IMR-90 (cell line): ENCODE data around the gene PAFAH1B1. TPM values are rescaled to one million over a fixed set of nuclear protein-coding genes. Genes with fewer than 3 reads are reported as not detected.
"Not testable (repeated sequence)": the region's sequence is repeated elsewhere in the genome, so short reads cannot be mapped to it uniquely, and the experiment has no call there.

Source experiments
- ATAC-seq: fragments of 200-7000 bp; cut with Tn5 transposase; 2 replicates; pipeline ENCODE4 v1.9.1; 2020; ENCODE audit warnings: low read depth, mild to moderate bottlenecking, moderate library complexity
- BruUV-seq: library from RNA; stranded (reverse); fragments of 400-500 nt; replicated peaks from 2 replicates; lab custom pipeline; 2021; lab: Mats Ljungman, UMichigan
- CTCF ChIA-PET: fragments of 300-600 bp; formaldehyde crosslinking; extraction: SDS; loops from one replicate; lab custom pipeline; 2021; ENCODE audit warnings: antibody characterized with exemption; lab: Yijun Ruan, JAX
- POLR2A ChIA-PET: fragments of 300-600 bp; sonication (Branson Sonifier 250); formaldehyde crosslinking; loops from one replicate; lab custom pipeline; 2022; ENCODE audit warnings: antibody characterized with exemption; ENCODE audit not compliant: unreplicated experiment; lab: Charles Lee
- DNase-seq: peaks from one replicate; pipeline ENCODE4 v3.0.0; 2013
- H2AFZ ChIP-seq: replicated peaks from 2 replicates; pipeline ENCODE3; 2013; ENCODE audit warnings: low read length, mild to moderate bottlenecking; ENCODE audit not compliant: poor library complexity
- H2AK5ac ChIP-seq: 2 replicates; pipeline ENCODE4 v1.6.1; 2013; ENCODE audit warnings: low read depth, low read length, inconsistent platforms
- H2AK9ac ChIP-seq: replicated peaks from 2 replicates; pipeline ENCODE3; 2013; ENCODE audit warnings: mild to moderate bottlenecking, low read depth, low read length, moderate library complexity; ENCODE audit not compliant: poor library complexity
- H2BK120ac ChIP-seq: 2 replicates; pipeline ENCODE4 v1.6.1; 2013; ENCODE audit warnings: low read depth, low read length, inconsistent platforms
- H2BK15ac ChIP-seq: 3 replicates; pipeline ENCODE4 v1.6.1; 2013; ENCODE audit warnings: low read depth, low read length, inconsistent platforms
- H2BK20ac ChIP-seq: 2 replicates; pipeline ENCODE4 v1.6.1; 2013; ENCODE audit warnings: low read depth, mild to moderate bottlenecking, inconsistent platforms, low read length, moderate library complexity
- H2BK5ac ChIP-seq: 2 replicates; pipeline ENCODE4 v1.6.1; 2013; ENCODE audit warnings: mild to moderate bottlenecking, low read depth, low read length, inconsistent platforms; ENCODE audit not compliant: poor library complexity, severe bottlenecking
- H3K14ac ChIP-seq: replicated peaks from 2 replicates; pipeline ENCODE4 v1.6.1; 2013; ENCODE audit warnings: low read depth, low read length, inconsistent platforms
- H3K18ac ChIP-seq: 2 replicates; pipeline ENCODE4 v1.6.1; 2013; ENCODE audit warnings: low read depth, low read length, control low read depth
- H3K23ac ChIP-seq: 2 replicates; pipeline ENCODE4 v1.6.1; 2013; ENCODE audit warnings: low read depth, low read length, inconsistent platforms
- H3K27ac ChIP-seq: 2 replicates; pipeline ENCODE4 v1.5.1; 2013; ENCODE audit warnings: mild to moderate bottlenecking, control low read depth, low read length; ENCODE audit not compliant: insufficient read depth
- H3K27me3 ChIP-seq: 2 replicates; pipeline ENCODE4 v1.6.1; 2013; ENCODE audit warnings: low read length; ENCODE audit not compliant: control insufficient read depth, insufficient read depth
- H3K36me3 ChIP-seq: 2 replicates; pipeline ENCODE4 v1.6.1; 2013; ENCODE audit warnings: low read length, mixed read lengths; ENCODE audit not compliant: control insufficient read depth, insufficient read depth
- H3K4ac ChIP-seq: 2 replicates; pipeline ENCODE4 v1.6.1; 2013; ENCODE audit warnings: low read depth, low read length, inconsistent platforms
- H3K4me1 ChIP-seq: 2 replicates; pipeline ENCODE4 v1.6.1; 2013; ENCODE audit warnings: low read length, mixed read lengths; ENCODE audit not compliant: control insufficient read depth, insufficient read depth
- H3K4me2 ChIP-seq: 2 replicates; pipeline ENCODE4 v1.6.1; 2013; ENCODE audit warnings: low read depth, mild to moderate bottlenecking, control low read depth, low read length, moderate library complexity
- H3K4me3 ChIP-seq: 2 replicates; pipeline ENCODE4 v1.5.1; 2013; ENCODE audit warnings: low read depth, mild to moderate bottlenecking, control low read depth, low read length, moderate library complexity; ENCODE audit not compliant: insufficient read depth
- H3K56ac ChIP-seq: 2 replicates; pipeline ENCODE4 v1.6.1; 2013; ENCODE audit warnings: low read length, inconsistent platforms; ENCODE audit not compliant: insufficient read depth; ENCODE audit errors: extremely low read depth
- H3K79me1 ChIP-seq, 2 experiments: 2 replicates each; pipeline ENCODE4 v1.6.1; 2013; ENCODE audit warnings: low read length in 2 of 2, inconsistent platforms in 1 of 2, low read depth in 1 of 2
- H3K9ac ChIP-seq: 2 replicates; pipeline ENCODE4 v1.6.1; 2013; ENCODE audit warnings: low read depth, low read length, control low read depth
- H3K9me1 ChIP-seq: 2 replicates; pipeline ENCODE4 v1.6.1; 2013; ENCODE audit warnings: low read length, inconsistent platforms; ENCODE audit not compliant: insufficient read depth
- H3K9me3 ChIP-seq: 2 replicates; pipeline ENCODE4 v1.6.1; 2013; ENCODE audit warnings: low read length; ENCODE audit not compliant: control insufficient read depth, insufficient read depth
- H4K20me1 ChIP-seq: 2 replicates; pipeline ENCODE4 v1.6.1; 2013; ENCODE audit warnings: low read length, inconsistent platforms; ENCODE audit not compliant: insufficient read depth
- H4K5ac ChIP-seq: 2 replicates; pipeline ENCODE4 v1.6.1; 2013; ENCODE audit warnings: mild to moderate bottlenecking, low read depth, low read length, control low read depth
- H4K8ac ChIP-seq, 2 experiments: 2 replicates each; pipeline ENCODE4 v1.6.1; 2013; ENCODE audit warnings: low read depth in 2 of 2, low read length in 2 of 2, control low read depth in 1 of 2, inconsistent platforms in 1 of 2
- H4K91ac ChIP-seq: 2 replicates; pipeline ENCODE4 v1.6.1; 2013; ENCODE audit warnings: low read depth, low read length, inconsistent platforms; ENCODE audit not compliant: insufficient read depth
- WGBS, 2 experiments: methylation state at CpG; one replicate each; pipeline versions ENCODE4 v1.1.5 to v1.1.7; 2013; ENCODE audit warnings: missing lambda C conversion rate in 2 of 2; ENCODE audit not compliant: insufficient read length in 1 of 2; ENCODE audit errors: extremely low coverage in 2 of 2; 5-methylcytosine and 5-hydroxymethylcytosine counted together
- dilution Hi-C: fragments of 300-500 bp; cut with HindIII; formaldehyde crosslinking; loops from one replicate; pipeline ENCODE4 v1.14.3; 2018; ENCODE audit warnings: low sequenced_read_pairs; ENCODE audit not compliant: unreplicated experiment
- in situ Hi-C: fragments of 300-500 bp; cut with MboI; formaldehyde crosslinking; loops from 3 replicates; pipeline ENCODE4 v1.14.3; 2019; ENCODE audit warnings: low sequenced_read_pairs, inconsistent platforms, mixed read lengths
- intact Hi-C: fragments of 100-400 bp; cut with micrococcal nuclease; formaldehyde crosslinking; loops from 2 replicates; pipeline ENCODE4 v1.10.0; 2022
- polyA plus RNA-seq, 3 experiments: library from polyadenylated mRNA; depleted of rRNA; stranded (reverse); fragments of >200 nt; gene quantifications; 2 replicates each; pipeline ENCODE4 v1.2.3, GENCODE V29; 2012; ENCODE audit warnings: low replicate concordance in 1 of 3
- total RNA-seq: library from RNA; depleted of rRNA; stranded (reverse); fragments of >200 nt; gene quantifications from 2 replicates; pipeline ENCODE4 v1.2.3, GENCODE V29; 2012

Gene PAFAH1B1
- total and polyA plus RNA-seq, 2 of the 4 experiments (the other 2 are of a cell fraction): 64.5 to 127 TPM

- H2AK5ac ChIP-seq, H3K4ac ChIP-seq, H2BK15ac ChIP-seq, H3K4me2 ChIP-seq, H3K27me3 ChIP-seq, DNase-seq, H2AFZ ChIP-seq, H2AK9ac ChIP-seq, H3K14ac ChIP-seq, H3K27ac ChIP-seq, H4K91ac ChIP-seq, H4K8ac ChIP-seq, H4K5ac ChIP-seq, H2BK20ac ChIP-seq, H3K9me3 ChIP-seq, H3K23ac ChIP-seq, H3K9me1 ChIP-seq, H3K9ac ChIP-seq, H3K56ac ChIP-seq, POLR2A ChIA-PET, H3K18ac ChIP-seq, H3K4me1 ChIP-seq, BruUV-seq, H3K4me3 ChIP-seq, ATAC-seq, dilution Hi-C loops, H2BK5ac ChIP-seq, intact Hi-C loops, H2BK120ac ChIP-seq, in situ Hi-C loops: not testable (repeated sequence)
- CTCF ChIA-PET: interaction anchor here (0.6 kb wide), 1 partner anchor 15 kb away, joined by 3 read pairs; no protein-coding TSS in a partner anchor
- peaks cover 97% of the 10 kb centered on the region for H4K20me1 ChIP-seq
- peaks cover 4 to 50% of the 10 kb centered on the region in 2 experiments for H3K79me1 ChIP-seq
- WGBS, 2 experiments: no CpG with 5 or more reads among the region's 7 CpGs
- peaks cover 12% of the 10 kb centered on the region for H3K36me3 ChIP-seq
Observed at GRCh38 chr17:2626626-2627219, 33.3 kb downstream of the PAFAH1B1 start.

- H3K9me1 ChIP-seq, CTCF ChIA-PET, H3K27ac ChIP-seq, H2AK9ac ChIP-seq, H2BK5ac ChIP-seq, BruUV-seq, in situ Hi-C loops, H2BK20ac ChIP-seq, H2AK5ac ChIP-seq, POLR2A ChIA-PET, H3K36me3 ChIP-seq, DNase-seq, dilution Hi-C loops, H4K91ac ChIP-seq, H3K4me1 ChIP-seq, H2BK15ac ChIP-seq, H3K56ac ChIP-seq, intact Hi-C loops, ATAC-seq, H3K4me2 ChIP-seq, H3K14ac ChIP-seq, H3K23ac ChIP-seq, H2AFZ ChIP-seq, H2BK120ac ChIP-seq, H3K9ac ChIP-seq, H3K4me3 ChIP-seq, H3K4ac ChIP-seq, H3K9me3 ChIP-seq, H4K5ac ChIP-seq, H3K27me3 ChIP-seq, H4K8ac ChIP-seq, H3K18ac ChIP-seq: not testable (repeated sequence)
- Histone ChIP-seq H4K20me1 (peaks cover 99% of the 10 kb centered on the region), H3K79me1 (peaks cover 0 to 46% of the 10 kb centered on the region in 2 experiments; a peak in 2 of 4 replicates)
- no CpG with 5 or more reads among the region's 2 CpGs for WGBS, 2 experiments
Observed at GRCh38 chr17:2628922-2629321, 35.5 kb downstream of the PAFAH1B1 start.
